B cell (primary cell): Measurements from ENCODE around the gene CDK9.

Experiments used
- CTCF ChIP-seq: fragments of 200-600 bp; IDR thresholded peaks from one replicate; pipeline ENCODE4 v1.8.0; 2022; ENCODE audit warnings: antibody characterized with exemption, mild to moderate bottlenecking
- EZH2 ChIP-seq: IDR thresholded peaks from 2 replicates; pipeline ENCODE4 v1.6.1; 2012; ENCODE audit warnings: borderline replicate concordance, low read depth, mild to moderate bottlenecking, moderate library complexity, low read length; ENCODE audit not compliant: insufficient read depth, poor library complexity, severe bottlenecking

DNA sequence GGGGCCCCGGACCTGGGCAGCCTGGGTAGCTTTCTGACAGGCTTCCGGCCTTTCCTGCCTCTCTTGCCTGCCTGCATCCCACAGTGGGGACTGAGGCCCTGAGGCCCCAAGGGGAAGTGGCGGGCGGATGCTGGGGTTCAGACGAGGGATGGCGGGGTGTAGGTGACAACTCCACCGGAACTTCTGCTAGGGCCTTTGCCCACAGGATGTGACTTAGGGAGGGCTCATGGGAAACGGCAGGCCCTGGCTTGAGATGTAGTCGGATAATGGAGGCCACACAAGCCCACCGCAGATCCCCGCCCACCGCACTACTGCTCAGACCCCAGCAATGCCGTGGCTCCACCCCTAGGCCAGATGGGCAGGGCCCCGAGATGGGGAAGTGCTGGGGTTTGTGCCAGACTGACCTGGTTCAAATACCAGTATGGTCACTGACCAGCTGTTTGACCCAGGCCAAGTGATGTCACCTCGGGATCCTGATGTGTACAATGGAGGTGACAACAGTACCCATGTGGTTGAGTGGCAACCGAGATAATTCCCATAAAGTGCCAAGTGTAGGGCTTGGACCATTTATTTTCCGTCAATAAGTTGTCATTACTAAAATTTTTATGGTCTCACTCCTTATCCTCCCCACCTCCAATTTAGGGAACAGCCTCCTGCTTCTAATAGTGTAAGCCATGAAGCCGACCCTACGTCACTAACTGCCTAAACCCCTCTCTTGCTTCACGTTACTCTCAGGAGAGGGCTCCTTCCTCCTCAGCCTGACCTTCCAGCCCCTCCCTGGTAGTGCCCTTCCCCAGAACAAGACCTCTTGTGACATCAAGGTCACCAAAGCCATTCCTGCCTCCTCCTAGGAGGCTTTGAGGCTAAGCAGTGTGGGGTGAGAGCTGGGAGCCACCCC is 2.5 kb upstream of the CDK9 start:
- TF ChIP-seq CTCF (no peak), EZH2 (no peak)
